Esophagus squamous epithelium (tissue), 4 donors: ENCODE measurements around the gene SLC16A7.

Experiments
- POLR2A ChIP-seq, 4 donors: fragments of 450-650 bp; IDR thresholded peaks; one replicate each; pipeline ENCODE4 v1.6.1; 2017; ENCODE audit warnings: antibody characterized with exemption in 4 of 4, mild to moderate bottlenecking in 4 of 4, moderate library complexity in 3 of 4
- TF ChIP-seq, protein P1 (sequence below), 6 experiments: fragments of 450-650 bp in 4 of 6; fragments of 200-600 bp in 2 of 6; sonication (generic) in 2 of 6; IDR thresholded peaks; one replicate each; pipeline ENCODE4 v1.5.1; 2016 to 2019; ENCODE audit warnings: antibody characterized with exemption in 6 of 6, mild to moderate bottlenecking in 4 of 6, moderate library complexity in 4 of 6

- TF ChIP-seq, protein P1, sequence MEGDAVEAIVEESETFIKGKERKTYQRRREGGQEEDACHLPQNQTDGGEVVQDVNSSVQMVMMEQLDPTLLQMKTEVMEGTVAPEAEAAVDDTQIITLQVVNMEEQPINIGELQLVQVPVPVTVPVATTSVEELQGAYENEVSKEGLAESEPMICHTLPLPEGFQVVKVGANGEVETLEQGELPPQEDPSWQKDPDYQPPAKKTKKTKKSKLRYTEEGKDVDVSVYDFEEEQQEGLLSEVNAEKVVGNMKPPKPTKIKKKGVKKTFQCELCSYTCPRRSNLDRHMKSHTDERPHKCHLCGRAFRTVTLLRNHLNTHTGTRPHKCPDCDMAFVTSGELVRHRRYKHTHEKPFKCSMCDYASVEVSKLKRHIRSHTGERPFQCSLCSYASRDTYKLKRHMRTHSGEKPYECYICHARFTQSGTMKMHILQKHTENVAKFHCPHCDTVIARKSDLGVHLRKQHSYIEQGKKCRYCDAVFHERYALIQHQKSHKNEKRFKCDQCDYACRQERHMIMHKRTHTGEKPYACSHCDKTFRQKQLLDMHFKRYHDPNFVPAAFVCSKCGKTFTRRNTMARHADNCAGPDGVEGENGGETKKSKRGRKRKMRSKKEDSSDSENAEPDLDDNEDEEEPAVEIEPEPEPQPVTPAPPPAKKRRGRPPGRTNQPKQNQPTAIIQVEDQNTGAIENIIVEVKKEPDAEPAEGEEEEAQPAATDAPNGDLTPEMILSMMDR (IDR thresholded peaks at IDR 0.05), result no peak
- no peak for TF ChIP-seq POLR2A (IDR thresholded peaks at IDR 0.05)
Observed at GRCh38 chr12:59734371-59734770, 138.5 kb downstream of the SLC16A7 start.
